ENCODE data around the gene RPS14.

RPS14 gene

DNA sequence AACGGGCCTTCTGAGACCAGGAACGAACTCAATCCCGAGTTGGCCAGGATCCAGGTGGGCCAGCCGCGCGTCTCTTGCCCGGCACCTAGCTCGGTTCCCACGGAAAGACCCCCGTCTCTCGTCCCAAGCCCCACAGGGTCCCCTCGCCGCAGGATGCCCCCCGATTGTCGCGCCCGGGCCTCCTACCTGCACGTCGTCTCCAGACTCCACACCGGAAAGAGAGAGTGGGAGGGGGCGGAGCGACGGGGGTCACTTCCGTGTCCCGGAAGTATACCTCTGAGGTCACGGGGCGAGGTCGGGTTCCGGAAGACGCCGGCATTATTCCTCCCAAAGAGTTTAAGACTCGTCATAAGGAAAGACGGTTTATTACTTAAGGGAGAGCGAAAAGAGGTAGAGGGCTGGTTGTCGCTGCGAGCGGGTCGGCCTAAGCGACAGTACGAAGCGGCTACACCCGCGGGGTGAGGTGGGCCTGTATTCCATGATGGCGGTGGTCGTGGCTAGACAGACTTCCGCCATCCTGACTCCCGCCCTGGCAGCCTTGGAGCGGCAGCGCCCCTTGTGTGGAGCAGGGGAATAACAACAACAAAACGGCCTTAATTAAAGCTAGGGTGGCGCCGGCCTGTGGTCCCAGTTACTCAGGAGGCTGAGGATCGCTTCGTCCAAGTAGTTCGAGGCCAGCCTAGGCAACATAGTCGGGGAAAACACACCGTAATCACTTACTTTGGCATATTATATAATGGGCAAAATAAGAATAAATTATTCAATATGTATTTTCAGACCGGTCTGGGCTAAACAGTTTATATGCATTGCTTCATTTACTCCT, at the start of gene RPS14:
RPS14 (minus strand) TSS at position 223 of the 823 bp plus-strand sequence. CDS start 2,006 bp downstream, outside the sequence.
- peak; percentile 96 for DNase-seq (ENCODE audit: extremely low spot score)
- ChIA-PET POLR2A (interaction anchor here (0.6 to 2.0 kb wide), 6 partner anchors 35 to 109 kb away, joined by 3 to 24 read pairs (median 4); partner anchors contain the start of gene CD74), CTCF (interaction anchor here (0.6 to 3.3 kb wide), 41 partner anchors 9 to 397 kb away, joined by 3 to 29 read pairs (median 5); partner anchors contain the start of genes CD74, DCTN4 and RBM22)
- TF ChIP-seq, protein P1, sequence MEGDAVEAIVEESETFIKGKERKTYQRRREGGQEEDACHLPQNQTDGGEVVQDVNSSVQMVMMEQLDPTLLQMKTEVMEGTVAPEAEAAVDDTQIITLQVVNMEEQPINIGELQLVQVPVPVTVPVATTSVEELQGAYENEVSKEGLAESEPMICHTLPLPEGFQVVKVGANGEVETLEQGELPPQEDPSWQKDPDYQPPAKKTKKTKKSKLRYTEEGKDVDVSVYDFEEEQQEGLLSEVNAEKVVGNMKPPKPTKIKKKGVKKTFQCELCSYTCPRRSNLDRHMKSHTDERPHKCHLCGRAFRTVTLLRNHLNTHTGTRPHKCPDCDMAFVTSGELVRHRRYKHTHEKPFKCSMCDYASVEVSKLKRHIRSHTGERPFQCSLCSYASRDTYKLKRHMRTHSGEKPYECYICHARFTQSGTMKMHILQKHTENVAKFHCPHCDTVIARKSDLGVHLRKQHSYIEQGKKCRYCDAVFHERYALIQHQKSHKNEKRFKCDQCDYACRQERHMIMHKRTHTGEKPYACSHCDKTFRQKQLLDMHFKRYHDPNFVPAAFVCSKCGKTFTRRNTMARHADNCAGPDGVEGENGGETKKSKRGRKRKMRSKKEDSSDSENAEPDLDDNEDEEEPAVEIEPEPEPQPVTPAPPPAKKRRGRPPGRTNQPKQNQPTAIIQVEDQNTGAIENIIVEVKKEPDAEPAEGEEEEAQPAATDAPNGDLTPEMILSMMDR (IDR thresholded peaks at IDR 0.05; ENCODE audit: control extremely low read depth, extremely low read depth, low read depth, missing control alignments), result peak; percentile 94

DNA sequence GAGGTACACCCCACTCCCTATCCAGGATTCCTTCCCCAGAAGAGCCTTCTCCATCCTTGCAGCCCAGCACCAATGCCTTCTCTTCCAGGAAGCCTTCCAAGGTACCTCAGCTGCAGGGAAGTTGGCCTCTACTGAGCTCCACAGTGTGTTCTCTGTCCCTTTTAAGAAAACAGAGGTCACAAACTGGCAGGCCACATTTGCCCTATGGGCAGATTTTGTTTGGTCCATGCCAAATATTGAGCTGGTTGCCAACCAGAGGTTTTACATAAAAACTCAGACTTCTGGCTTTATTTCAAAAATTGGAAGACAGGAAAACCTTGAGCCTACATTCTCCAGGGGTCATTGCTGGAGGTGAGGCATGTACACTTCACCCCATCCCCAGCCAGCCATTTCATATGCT, 49.4 kb upstream of the RPS14 start:
- no peak for DNase-seq (ENCODE audit: extremely low spot score)
- TF ChIP-seq, protein P1 (IDR thresholded peaks at IDR 0.05; ENCODE audit: control extremely low read depth, extremely low read depth, low read depth, missing control alignments), result no peak
- ChIA-PET POLR2A (interaction anchor here (1.3 kb wide), 1 partner anchor 9 kb away, joined by 5 read pairs; no protein-coding TSS in a partner anchor), CTCF (interaction anchor here (0.7 to 6.6 kb wide), 15 partner anchors 8 to 202 kb away, joined by 3 to 26 read pairs (median 4); partner anchors contain the start of gene RBM22)

DNA sequence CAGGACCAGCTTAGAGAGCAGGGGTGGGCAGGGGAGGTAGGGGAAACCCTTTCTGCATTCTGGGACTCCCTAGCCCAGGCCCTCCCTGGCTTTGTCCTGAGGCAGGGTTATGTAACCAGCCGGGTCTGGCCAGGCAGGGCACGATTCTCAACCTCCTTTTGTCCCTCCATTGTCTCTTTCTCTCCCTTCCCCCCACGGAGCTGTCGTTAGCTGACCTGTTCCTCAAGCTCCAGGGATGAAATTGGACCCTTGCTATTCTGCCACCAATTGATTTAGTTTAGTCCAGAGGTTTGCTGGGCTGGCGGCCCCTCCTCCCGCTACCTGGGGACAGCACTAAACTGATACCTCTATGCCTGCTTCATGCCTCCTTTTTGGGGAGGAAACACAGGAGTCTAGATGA, 49.0 kb upstream of the RPS14 start:
- TF ChIP-seq, protein P1 (IDR thresholded peaks at IDR 0.05; ENCODE audit: control extremely low read depth, extremely low read depth, low read depth, missing control alignments), result no peak
- CTCF ChIA-PET, result interaction anchor here (1.2 to 6.6 kb wide), 9 partner anchors 12 to 202 kb away, joined by 3 to 26 read pairs (median 4); partner anchors contain the start of gene RBM22
- DNase-seq (ENCODE audit: extremely low spot score), result no peak
- POLR2A ChIA-PET, result interaction anchor here (0.5 to 1.3 kb wide), 3 partner anchors 9 to 147 kb away, joined by 3 to 6 read pairs (median 5); no protein-coding TSS in a partner anchor

DNA sequence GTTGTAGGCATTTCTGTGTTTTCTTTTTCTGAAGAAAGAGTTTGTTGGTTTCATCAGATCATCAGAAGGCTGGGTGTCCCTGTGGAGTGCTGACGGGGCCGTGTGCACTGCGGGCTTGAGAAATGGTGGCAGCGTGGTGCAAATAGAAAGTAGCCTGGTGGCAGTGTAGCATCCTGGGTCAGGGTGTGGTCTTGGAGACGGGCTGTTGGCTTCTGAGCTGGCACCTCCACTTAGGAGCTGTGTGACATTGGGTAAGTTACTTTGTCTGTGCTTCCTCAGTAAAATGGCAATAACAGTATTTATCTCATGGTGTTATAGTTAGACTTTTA, 48.4 kb upstream of the RPS14 start:
- ChIA-PET POLR2A (interaction anchor here (0.5 to 1.3 kb wide), 3 partner anchors 8 to 148 kb away, joined by 3 to 6 read pairs (median 5); no protein-coding TSS in a partner anchor), CTCF (interaction anchor here (1.2 to 6.6 kb wide), 7 partner anchors 15 to 203 kb away, joined by 3 to 26 read pairs (median 4); partner anchors contain the start of gene RBM22)
- no peak for DNase-seq (ENCODE audit: extremely low spot score)
- TF ChIP-seq, protein P1 (IDR thresholded peaks at IDR 0.05; ENCODE audit: control extremely low read depth, extremely low read depth, low read depth, missing control alignments), result no peak

DNA sequence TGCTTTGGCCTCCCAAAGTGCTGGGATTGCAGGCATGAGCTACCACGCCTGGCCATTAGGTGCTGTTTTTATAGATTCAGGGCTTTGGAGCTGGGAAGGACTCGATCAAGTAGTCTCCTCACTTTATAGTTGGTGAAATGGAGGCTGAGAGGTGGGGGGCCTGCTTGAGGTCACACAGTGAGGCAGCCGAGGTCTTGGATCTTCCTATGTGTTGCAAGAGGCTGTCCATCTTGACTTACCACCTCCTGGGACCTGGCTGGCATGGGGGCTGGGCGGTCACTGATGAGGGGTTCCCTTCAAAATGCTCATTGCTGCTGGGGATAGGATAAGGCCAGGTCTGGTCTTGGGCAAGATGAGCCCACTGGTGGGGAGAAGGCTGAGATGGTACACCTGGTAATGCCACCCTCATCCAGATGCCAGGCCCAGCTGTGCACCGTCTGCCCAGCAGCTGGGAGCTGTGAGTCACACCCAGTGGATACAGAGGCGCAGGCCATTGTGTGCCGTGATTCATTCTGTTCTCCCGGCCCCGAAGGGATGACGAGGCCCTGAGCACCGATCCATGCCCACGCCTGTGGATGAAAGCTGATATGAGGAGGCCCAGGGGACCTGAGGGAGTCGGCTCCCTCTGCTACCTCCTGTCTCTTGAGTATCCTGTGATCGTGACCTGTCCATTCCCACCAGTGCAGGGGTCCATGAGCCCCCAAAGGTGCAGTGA, 47.9 kb upstream of the RPS14 start:
- ChIA-PET POLR2A (interaction anchor here (1.0 kb wide), 1 partner anchor 87 kb away, joined by 6 read pairs; no protein-coding TSS in a partner anchor), CTCF (interaction anchor here (1.0 to 6.6 kb wide), 8 partner anchors 8 to 81 kb away, joined by 3 to 26 read pairs (median 4); no protein-coding TSS in a partner anchor)
- no peak for DNase-seq (ENCODE audit: extremely low spot score)
- TF ChIP-seq, protein P1 (IDR thresholded peaks at IDR 0.05; ENCODE audit: control extremely low read depth, extremely low read depth, low read depth, missing control alignments), result no peak

DNA sequence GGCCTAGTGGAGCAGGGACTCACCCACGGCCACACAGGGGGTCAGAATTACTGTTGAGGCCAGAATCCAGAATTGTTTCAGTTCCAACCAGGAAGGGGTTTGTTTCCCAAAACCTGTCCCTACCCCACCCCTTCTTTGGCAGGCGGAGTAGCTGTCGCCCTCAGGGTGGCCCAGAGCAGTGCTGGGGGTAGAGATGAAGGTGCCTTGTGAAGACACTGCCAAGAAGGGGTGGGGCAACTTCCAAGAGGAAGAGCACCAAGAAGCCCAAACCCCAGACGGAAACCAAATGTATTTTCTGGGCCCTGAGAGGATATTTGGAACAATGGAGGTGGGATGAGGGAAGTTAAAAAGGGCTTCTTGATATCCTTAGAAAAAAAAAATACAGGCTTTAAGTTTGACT, 47.0 kb upstream of the RPS14 start:
- ChIA-PET POLR2A (no interaction called here), CTCF (interaction anchor here (1.0 to 6.6 kb wide), 6 partner anchors 9 to 55 kb away, joined by 3 to 26 read pairs (median 4); no protein-coding TSS in a partner anchor)
- TF ChIP-seq, protein P1 (IDR thresholded peaks at IDR 0.05; ENCODE audit: control extremely low read depth, extremely low read depth, low read depth, missing control alignments), result no peak
- DNase-seq (ENCODE audit: extremely low spot score), result no peak
